SK-N-SH (cell line): ENCODE measurements around the gene NR5A2. TPM values are rescaled to one million over a fixed set of nuclear protein-coding genes. Genes with fewer than 3 reads are reported as not detected.

Experiments
- CTCF ChIA-PET: fragments of 300-600, 350-600 bp; formaldehyde crosslinking; extraction: SDS; loops from one replicate; lab custom pipeline; 2021; lab: Yijun Ruan, JAX
- POLR2A ChIA-PET: fragments of 350-600 bp; sonication (Branson Sonifier 250); formaldehyde crosslinking; extraction: SDS; loops from one replicate; lab custom pipeline; 2020; ENCODE audit warnings: antibody characterized with exemption, inconsistent platforms; lab: Yijun Ruan, JAX
- DNase-seq: peaks from one replicate; pipeline ENCODE4 v3.0.0; 2012
- H2AFZ ChIP-seq: fragments of 200-600 bp; sonication (generic); 2 replicates; pipeline ENCODE4 v1.8.1; 2016; ENCODE audit warnings: antibody characterized with exemption, mild to moderate bottlenecking, low read depth
- H3F3A ChIP-seq: fragments of 200-600 bp; sonication (generic); replicated peaks from 2 replicates; pipeline ENCODE3; 2016; ENCODE audit warnings: antibody characterized with exemption, mild to moderate bottlenecking; ENCODE audit not compliant: insufficient read depth
- H3K27ac ChIP-seq, 2 experiments: fragments of 200-500 bp in 1 of 2; fragments of 200-600 bp in 1 of 2; sonication (Bioruptor generic) in 1 of 2; sonication (generic), shearing (Covaris generic) in 1 of 2; 2 replicates each; pipeline versions ENCODE4 v1.5.1 to v1.6.1; 2014 to 2016; ENCODE audit warnings: low read depth in 2 of 2, inconsistent platforms in 1 of 2, low read length in 1 of 2, mild to moderate bottlenecking in 1 of 2, mixed read lengths in 1 of 2
- H3K27me3 ChIP-seq: fragments of 200-600 bp; sonication (generic), shearing (Covaris generic); 2 replicates; pipeline ENCODE4 v1.6.1; 2016; ENCODE audit warnings: mixed run types; ENCODE audit not compliant: insufficient read depth
- H3K36me3 ChIP-seq, 2 experiments: fragments of 200-500 bp in 1 of 2; fragments of 200-600 bp in 1 of 2; sonication (Bioruptor generic) in 1 of 2; sonication (generic) in 1 of 2; replicated peaks in 1 of 2; 2 replicates each; pipeline versions ENCODE3 to v1.5.1; 2014 to 2016; ENCODE audit warnings: low read length in 1 of 2, mild to moderate bottlenecking in 1 of 2; ENCODE audit not compliant: insufficient read depth in 2 of 2, control insufficient read depth in 1 of 2
- H3K4me1 ChIP-seq, 2 experiments: fragments of 200-500 bp in 1 of 2; fragments of 200-600 bp in 1 of 2; sonication (Bioruptor generic) in 1 of 2; sonication (generic), shearing (Covaris generic) in 1 of 2; 2 replicates each; pipeline versions ENCODE4 v1.5.1 to v1.6.1; 2014 to 2016; ENCODE audit warnings: low read depth in 1 of 2, low read length in 1 of 2, mixed run types in 1 of 2; ENCODE audit not compliant: insufficient read depth in 2 of 2, control insufficient read depth in 1 of 2
- H3K4me2 ChIP-seq: fragments of 200-600 bp; sonication (generic), shearing (Covaris generic); 2 replicates; pipeline ENCODE4 v1.6.1; 2017; ENCODE audit warnings: mixed run types
- H3K4me3 ChIP-seq, 2 experiments: fragments of 200-500 bp in 1 of 2; fragments of 200-600 bp in 1 of 2; sonication (Bioruptor generic) in 1 of 2; sonication (generic), shearing (Covaris generic) in 1 of 2; 2 replicates each; pipeline versions ENCODE4 v1.5.1 to v1.8.1; 2014 to 2016; ENCODE audit warnings: low read depth in 2 of 2, inconsistent platforms in 1 of 2, low read length in 1 of 2, mild to moderate bottlenecking in 1 of 2, mixed read lengths in 1 of 2, moderate library complexity in 1 of 2
- H3K79me2 ChIP-seq: fragments of 200-600 bp; sonication (generic); 2 replicates; pipeline ENCODE4 v1.8.1; 2017; ENCODE audit warnings: mild to moderate bottlenecking; ENCODE audit not compliant: insufficient read depth
- H3K9ac ChIP-seq: fragments of 200-600 bp; sonication (generic); 2 replicates; pipeline ENCODE4 v1.6.1; 2017; ENCODE audit warnings: mixed run types
- H3K9me2 ChIP-seq: fragments of 200-600 bp; sonication (generic); 2 replicates; pipeline ENCODE4 v1.6.1; 2017; ENCODE audit warnings: mixed run types
- H3K9me3 ChIP-seq: fragments of 200-600 bp; sonication (generic); 2 replicates; pipeline ENCODE4 v1.6.1; 2017; ENCODE audit warnings: mixed run types, mild to moderate bottlenecking, moderate library complexity
- H4K20me1 ChIP-seq: fragments of 200-600 bp; sonication (generic); 2 replicates; pipeline ENCODE4 v1.6.1; 2017; ENCODE audit warnings: mild to moderate bottlenecking, mixed run types; ENCODE audit not compliant: insufficient read depth
- ELF1 ChIP-seq: IDR thresholded peaks from 2 replicates; pipeline ENCODE4 v1.4.0; 2012
- EP300 ChIP-seq, 2 experiments: IDR thresholded peaks; 2 replicates each; pipeline versions ENCODE4 v1.4.0 to v1.6.1; 2012; ENCODE audit warnings: borderline replicate concordance in 1 of 2, low read depth in 1 of 2, low read length in 1 of 2
- EZH2phosphoT487 ChIP-seq: fragments of 200-600 bp; sonication (generic); IDR thresholded peaks from 2 replicates; pipeline ENCODE4 v1.6.1; 2017; ENCODE audit warnings: low read depth, mixed run types, mild to moderate bottlenecking, antibody characterized with exemption, moderate library complexity, borderline replicate concordance
- FOXM1 ChIP-seq: IDR thresholded peaks from 2 replicates; pipeline ENCODE4 v1.4.0; 2012; ENCODE audit warnings: low read depth, mild to moderate bottlenecking
- GABPA ChIP-seq: IDR thresholded peaks from 2 replicates; pipeline ENCODE4 v1.4.0; 2012; ENCODE audit warnings: low read depth, mild to moderate bottlenecking
- IRF3 ChIP-seq: fragments of 150-350 bp; IDR thresholded peaks from 2 replicates; pipeline ENCODE4 v1.6.1; 2016; ENCODE audit warnings: mild to moderate bottlenecking, low read depth, low read length
- MXI1 ChIP-seq: IDR thresholded peaks from 2 replicates; pipeline ENCODE4 v1.6.1; 2012; ENCODE audit warnings: mild to moderate bottlenecking, low read depth, low read length, improper control_type of control experiment
- NFIC ChIP-seq: IDR thresholded peaks from 2 replicates; pipeline ENCODE4 v1.4.0; 2012; ENCODE audit warnings: borderline replicate concordance
- PBX3 ChIP-seq: IDR thresholded peaks from 2 replicates; pipeline ENCODE4; 2012
- POLR2AphosphoS5 ChIP-seq: IDR thresholded peaks from 2 replicates; pipeline ENCODE4 v1.6.1; 2012; ENCODE audit warnings: low read depth, low read length
- RFX5 ChIP-seq: IDR thresholded peaks from 2 replicates; pipeline ENCODE4 v1.6.1; 2012; ENCODE audit warnings: mild to moderate bottlenecking, improper control_type of control experiment, low read length
- TAF1 ChIP-seq: IDR thresholded peaks from 2 replicates; pipeline ENCODE4 v1.6.1; 2012; ENCODE audit warnings: low read depth, mild to moderate bottlenecking, low read length, moderate library complexity, borderline replicate concordance
- TEAD4 ChIP-seq: IDR thresholded peaks from 2 replicates; pipeline ENCODE4 v1.4.0; 2012; ENCODE audit warnings: mild to moderate bottlenecking, borderline replicate concordance; ENCODE audit not compliant: insufficient read depth
- USF1 ChIP-seq: IDR thresholded peaks from 2 replicates; pipeline ENCODE4 v1.4.0; 2012; ENCODE audit warnings: low read depth, borderline replicate concordance
- WGBS: methylation state at CpG from one replicate; pipeline ENCODE4 v1.1.6; 2017; ENCODE audit warnings: low lambda C conversion rate; 5-methylcytosine and 5-hydroxymethylcytosine counted together
- polyA plus RNA-seq, 3 experiments: library from polyadenylated mRNA; depleted of rRNA; stranded (reverse); fragments of >200 nt; gene quantifications; 2 replicates each; pipeline ENCODE4 v1.2.3, GENCODE V29; 2012

Gene NR5A2
- polyA plus RNA-seq, 1 of the 3 experiments (the other 2 are of a cell fraction): not detected

GRCh38 chr1:200036619-200037270 lies 9.2 kb downstream of the NR5A2 start (continued):
- TF ChIP-seq IRF3: no peak
- TF ChIP-seq ELF1: no peak
- TF ChIP-seq TAF1: no peak
- no peak for TF ChIP-seq MXI1

- no peaks in the 10 kb centered on the region for H3F3A ChIP-seq
- ChIA-PET POLR2A (no interaction called here), CTCF (interaction anchor here (0.6 kb wide), 1 partner anchor 1191 kb away, joined by 3 read pairs; no protein-coding TSS in a partner anchor)
- H2AFZ ChIP-seq: no peak overlapping the region
- TF ChIP-seq FOXM1 (no peak), NFIC (no peak), PBX3 (no peak), GABPA (no peak), EZH2phosphoT487 (no peak), TEAD4 (no peak), POLR2AphosphoS5 (no peak), EP300 (IDR thresholded peaks at IDR 0.05; ENCODE audit: borderline replicate concordance in 1 of 2, low read depth in 1 of 2, low read length in 1 of 2) (no peak), ELF1 (no peak), USF1 (no peak), RFX5 (no peak)
- H3K4me1 ChIP-seq: peaks cover 5 to 19% of the 10 kb centered on the region in 2 experiments; a peak in 3 of 4 replicates
- no peak overlapping the region for H3K4me3 ChIP-seq
- 76% methylated on average over 2 of the region's 2 CpGs for WGBS
- H3K9me2 ChIP-seq: no peaks in the 10 kb centered on the region
- H3K4me2 ChIP-seq: no peak overlapping the region
- peaks cover 96% of the 10 kb centered on the region for H3K27me3 ChIP-seq
- H3K27ac ChIP-seq: no peak overlapping the region
- no peaks in the 10 kb centered on the region for H3K36me3 ChIP-seq
- H3K9ac ChIP-seq: no peak overlapping the region
- H3K9me3 ChIP-seq: no peaks in the 10 kb centered on the region
- no peaks in the 10 kb centered on the region for H4K20me1 ChIP-seq
- no peaks in the 10 kb centered on the region for H3K79me2 ChIP-seq
- no peak for DNase-seq
These were observed 10.0 kb downstream of the NR5A2 start for GRCh38 chr1:200037501-200037900.
